NCI-H510A treated with DMSO at 0.1 percent for 48 hours (cell line): ENCODE measurements around the gene PAK1.
"Not testable (repeated sequence)": the region's sequence is repeated elsewhere in the genome, so short reads cannot be mapped to it uniquely, and the experiment has no call there.

Experiments used
- DNase-seq: peaks from one replicate; lab custom pipeline; 2025; lab: John Stamatoyannopoulos, UW

PAK1 gene

DNA sequence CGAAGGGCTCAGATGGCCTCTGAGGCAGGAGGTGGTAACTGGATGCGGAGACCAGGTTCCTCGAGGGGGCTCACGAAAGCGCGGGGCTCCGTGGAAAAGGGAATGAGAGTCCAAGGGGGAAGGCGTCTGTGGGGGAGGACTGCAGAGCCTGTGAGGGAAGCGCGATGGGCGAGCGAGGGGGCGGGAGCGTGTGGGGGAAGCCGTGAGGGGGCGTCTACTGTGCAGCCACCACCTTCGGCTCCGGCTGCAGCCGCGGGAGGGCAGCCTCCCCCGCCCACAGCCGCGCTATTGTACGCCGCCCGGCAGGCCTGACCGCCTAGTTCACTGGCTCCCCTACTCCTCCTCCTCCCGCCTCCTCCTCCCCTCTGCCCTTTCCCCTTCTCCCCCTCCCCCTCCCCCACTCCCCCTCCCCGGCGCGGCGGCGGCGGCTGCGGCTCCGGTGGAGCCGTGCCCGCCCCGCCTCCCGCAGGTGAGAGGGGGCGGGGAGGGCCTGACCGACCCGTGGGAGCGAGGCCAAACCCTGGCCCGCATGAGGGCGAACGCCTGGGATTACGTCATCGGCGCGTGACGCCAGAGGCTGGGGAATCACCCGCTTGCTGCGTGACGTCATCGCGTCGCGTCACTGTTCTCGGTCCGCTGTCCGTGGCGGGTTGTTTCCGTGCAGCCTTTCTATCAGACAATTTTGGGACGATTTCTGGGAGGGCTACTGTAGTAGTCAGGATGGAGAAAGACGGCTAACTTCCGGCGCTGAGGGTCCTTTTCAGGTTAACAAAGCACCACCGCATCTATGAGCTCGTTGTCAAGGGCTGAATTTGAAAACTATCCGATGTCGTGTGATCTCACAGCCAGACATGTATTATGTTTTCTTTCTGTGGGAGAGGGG, at the start of gene PAK1:
PAK1 (minus strand) TSS at position 294 of the 883 bp plus-strand sequence. CDS start 81,574 bp downstream, outside the sequence.
- DNase-seq, result peak; percentile 95

DNA sequence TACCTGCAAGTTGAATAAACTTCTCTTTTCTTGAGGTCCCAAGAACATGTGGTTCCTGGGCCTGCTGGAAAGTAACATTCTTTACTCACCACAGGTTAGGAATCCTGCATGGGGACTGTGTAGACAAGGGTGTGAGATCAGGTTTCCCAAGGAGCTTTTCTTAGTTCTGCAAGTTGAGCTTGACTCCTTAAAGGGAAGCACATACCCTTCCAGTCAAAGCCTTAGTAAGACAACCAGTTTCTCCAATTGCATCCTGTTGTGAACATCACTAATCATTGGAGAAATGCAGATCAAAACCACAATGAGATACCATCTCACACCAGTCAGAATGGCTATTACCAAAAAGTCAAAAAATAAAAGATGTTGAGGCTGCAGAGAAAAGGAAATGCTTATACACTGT, 48.3 kb upstream of the PAK1 start:
- DNase-seq, result no peak

DNA sequence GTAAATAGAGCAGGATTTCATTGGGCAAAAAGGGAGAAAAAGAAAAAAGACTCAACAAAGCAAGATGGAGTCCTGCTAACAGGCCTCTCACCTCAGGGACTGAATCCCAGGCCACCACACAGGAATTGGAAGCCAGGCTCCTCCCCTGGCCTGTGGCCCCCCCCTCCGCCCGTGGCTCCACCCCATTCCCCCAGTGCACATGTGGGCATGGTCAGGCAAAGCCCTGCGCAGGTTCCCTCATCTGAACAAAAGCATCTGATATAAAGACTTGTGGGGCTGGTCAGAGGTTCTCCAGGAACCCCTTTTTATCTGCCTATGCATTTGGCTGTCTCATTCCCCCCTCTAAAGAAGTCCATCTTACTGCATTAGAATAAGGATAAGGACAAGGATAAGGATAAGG, 46.0 kb upstream of the PAK1 start:
- DNase-seq, result no peak

DNA sequence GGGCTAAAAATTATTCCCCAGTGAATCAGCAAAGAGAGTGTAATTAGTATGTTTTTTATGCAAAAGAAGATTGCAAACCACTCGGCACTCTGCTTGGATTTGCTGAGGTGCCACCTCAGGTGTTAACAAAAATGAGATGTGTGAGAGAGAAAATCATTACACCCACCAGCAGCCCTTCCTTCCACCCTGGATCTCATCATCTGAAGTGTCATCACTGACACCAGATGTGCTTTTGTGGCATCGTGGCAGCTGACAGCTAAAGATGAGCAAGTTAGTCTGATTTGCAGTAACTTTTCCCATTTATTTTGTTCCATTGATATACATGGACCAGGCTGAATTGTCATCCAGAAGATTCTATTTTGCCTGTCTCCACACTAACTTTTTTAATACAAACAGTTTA, 44.6 kb upstream of the PAK1 start:
- DNase-seq, result no peak

DNA sequence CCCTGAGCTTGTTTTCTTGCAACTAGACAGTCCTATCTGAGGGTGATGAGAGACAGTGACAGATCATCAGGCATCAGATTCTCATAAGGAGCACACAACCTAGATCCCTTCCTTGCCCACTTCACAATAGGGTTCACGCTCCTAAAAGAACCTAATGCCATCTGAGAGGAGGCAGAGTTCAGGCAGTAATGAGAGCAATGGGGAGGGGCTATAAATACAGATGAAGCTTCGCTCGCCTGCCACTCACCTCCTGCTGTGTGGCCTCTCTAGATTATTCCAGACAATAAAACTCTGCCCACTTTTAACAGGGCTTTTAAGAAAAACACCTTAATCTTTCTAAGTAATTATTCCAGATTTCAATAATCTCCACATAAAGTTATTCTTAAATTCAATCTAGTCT, 43.9 kb upstream of the PAK1 start:
- peak; percentile 20 for DNase-seq

DNA sequence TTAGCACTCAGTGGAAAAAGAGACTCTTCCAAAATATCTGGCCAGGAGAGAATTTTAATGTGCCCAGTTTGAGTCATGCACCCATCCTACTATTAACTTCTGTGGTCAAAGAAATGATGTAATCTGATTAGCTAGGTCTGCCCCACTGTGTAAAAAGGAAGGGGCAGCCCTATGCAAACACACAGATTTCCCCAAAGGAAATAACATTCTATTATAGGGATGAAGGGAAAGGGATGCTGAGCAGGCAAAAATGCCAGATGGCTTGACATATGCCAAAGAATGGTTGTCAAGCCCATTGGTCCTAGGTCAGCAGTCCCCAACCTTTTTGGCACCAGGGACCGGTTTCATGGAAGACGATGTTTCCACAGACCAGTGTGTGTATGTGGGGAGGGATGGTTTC, 43.3 kb upstream of the PAK1 start:
- no peak for DNase-seq

DNA sequence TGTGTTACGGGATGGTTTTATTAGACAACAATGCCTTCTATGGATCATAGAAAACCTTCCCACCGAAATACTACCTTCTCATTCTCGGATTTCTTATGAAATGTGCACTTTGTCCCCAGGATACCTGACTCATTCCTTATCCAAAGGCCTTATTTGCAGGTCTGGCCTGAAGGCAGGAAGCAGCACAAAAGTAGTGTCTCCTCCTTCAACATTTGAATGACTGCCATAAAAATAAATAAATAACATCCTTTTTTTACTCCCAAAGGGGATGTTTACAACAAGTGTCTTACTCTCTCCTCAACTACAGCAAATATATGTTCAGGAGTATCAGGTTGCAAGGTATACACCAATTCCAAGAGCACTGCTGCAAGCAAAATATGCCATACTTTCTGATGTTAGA, 41.6 kb upstream of the PAK1 start:
- DNase-seq, result peak; percentile 74

DNA sequence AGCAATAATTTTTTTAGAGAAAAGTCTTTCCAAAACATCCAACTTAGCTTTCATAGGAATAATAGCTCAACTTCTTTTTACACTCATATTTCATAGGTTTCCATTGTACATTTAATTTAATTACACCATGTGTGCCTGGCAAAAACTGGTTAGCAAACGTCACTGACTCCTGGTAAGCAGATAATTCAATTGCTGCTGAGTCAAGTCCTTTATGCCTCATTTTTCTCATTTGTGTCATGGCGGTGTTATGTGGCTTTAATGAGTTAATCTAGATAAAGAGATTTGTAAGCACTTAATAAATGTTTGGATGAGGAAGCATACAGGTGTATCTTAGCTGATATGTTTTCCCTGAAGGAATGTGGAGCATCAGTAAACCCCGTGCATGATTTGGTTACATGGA, 41.2 kb upstream of the PAK1 start:
- DNase-seq, result no peak

DNA sequence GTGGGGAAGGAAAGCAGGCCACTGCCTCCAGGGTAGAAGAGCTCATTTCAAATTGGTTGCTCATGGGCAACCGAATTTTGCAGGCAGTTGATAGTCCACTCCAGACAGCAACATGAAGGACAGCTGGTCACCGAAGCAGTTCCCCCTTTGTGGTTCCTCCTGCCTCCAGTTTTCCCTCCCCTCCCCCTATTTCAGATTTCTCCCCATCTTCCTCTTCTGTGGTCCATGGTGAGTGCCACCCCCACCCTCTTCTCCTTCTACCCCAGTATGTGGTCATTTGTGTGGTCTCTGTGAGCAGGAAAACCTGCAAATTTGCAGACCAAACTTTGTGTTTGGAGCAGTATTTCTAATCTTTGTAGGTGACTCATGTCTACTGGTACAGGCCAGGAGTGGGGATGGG, 38.2 kb upstream of the PAK1 start:
- no peak for DNase-seq

DNA sequence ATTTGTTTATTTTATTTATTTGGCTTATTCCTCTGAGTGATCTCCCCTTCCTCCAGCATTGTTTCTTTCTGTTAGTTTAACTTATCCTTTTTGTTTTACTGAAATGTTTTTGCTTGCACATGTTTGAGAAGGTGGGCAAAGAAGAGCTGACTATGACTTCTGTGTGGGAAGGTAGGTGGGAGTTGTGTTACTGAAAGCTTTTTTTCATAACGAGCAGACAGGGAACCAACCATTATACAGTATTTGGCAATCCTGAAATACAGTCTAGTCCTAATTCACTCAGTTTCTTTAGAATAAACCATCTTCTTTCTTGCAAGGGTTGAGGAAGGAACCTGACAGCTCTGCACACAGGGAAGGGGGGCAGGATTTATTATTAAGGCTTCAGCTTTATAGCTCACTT, 37.0 kb upstream of the PAK1 start:
- no peak for DNase-seq

DNA sequence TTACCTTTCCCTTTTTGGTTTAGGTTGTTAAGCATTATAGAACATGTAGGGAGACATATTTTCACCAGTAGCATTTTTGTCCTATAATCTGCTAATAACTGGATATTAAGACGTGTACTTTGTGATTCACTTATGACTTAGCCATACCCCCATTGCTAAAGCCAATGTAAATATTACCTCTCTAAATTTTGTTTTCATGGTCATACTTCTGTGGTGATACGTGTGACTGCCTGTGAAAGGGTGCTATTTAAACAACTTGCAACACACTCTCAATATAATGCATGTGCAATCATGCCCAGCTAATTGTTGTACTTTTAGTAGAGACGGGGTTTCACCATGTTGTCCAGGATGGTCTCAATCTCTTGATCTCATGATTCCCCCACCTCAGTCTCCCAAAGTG, 36.2 kb upstream of the PAK1 start:
- DNase-seq, result peak; percentile 63

DNA sequence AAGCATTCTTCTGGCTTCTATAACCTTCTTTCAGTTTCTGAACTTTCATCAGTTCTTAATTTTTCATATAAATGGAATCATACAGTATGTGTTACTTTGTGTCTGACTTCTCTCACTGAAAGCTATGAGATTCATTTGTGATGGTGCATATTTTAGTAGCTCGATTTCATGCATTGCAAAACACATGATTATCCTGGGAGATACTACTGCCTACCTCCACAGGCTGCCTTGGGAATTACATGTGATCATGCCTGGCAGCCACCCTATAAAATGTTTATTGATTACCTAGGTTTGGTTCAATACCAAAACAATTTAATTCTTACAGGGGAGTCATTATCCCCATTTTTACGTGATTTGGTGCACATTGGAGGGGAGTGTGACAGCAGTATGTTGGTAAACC, 34.1 kb upstream of the PAK1 start:
- no peak for DNase-seq

DNA sequence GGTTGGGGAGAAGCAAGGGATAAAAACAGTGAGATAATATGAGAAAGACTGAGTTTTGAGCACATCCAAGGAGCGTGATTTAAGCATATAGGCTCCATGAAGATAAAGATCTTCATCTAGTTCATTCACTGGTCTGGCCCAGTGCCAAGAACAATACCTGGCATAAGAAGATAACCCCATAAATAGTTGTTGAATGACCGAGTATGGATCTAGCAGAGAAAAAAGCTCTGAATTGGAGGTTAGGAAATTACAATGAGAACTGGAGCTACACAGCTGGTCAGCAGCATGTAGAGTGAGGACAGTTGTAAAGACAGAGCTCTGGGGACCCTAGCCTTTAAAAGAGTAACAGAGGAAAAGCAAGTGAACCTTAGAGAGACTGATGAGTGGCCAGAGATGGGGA, 33.0 kb upstream of the PAK1 start:
- peak; percentile 49 for DNase-seq

DNA sequence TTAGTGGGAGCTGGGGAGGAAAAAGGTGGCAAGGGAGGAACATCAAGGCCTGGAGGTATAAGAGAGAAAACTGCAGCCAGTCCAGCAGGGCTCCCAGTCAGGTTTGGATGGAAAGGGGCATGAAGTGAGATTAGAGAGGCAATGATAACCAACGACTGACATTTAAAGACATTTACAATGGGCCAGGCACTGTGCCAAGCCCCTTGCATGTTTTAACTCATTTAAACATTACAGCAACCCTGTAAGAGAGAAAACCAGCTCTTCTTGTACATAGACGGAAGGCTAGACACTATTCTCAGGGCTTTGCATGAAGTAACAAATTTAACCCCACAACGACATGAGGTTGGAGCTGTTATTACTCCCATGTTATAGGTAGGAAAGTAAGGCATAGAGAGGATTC, 32.1 kb upstream of the PAK1 start:
- DNase-seq, result no peak

DNA sequence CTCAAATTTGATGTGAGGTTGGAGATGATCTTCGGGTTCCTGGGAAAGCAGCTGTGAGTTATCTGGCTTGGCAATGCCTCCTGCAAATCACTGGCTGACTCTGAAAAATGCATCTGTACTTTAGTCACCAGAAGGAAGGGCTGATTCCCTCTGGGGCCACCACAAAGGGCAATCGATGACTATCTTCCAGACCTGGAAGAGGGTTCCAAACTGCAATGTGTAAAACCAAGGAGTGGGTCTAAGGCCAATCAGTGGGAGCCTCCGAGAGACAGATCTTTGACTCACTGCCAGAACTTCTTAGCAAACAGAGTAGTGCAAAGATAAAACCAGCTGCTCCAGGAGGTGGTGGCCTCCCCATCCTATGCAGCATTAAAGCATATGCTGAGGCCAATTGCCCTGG, 29.1 kb upstream of the PAK1 start:
- DNase-seq, result no peak

DNA sequence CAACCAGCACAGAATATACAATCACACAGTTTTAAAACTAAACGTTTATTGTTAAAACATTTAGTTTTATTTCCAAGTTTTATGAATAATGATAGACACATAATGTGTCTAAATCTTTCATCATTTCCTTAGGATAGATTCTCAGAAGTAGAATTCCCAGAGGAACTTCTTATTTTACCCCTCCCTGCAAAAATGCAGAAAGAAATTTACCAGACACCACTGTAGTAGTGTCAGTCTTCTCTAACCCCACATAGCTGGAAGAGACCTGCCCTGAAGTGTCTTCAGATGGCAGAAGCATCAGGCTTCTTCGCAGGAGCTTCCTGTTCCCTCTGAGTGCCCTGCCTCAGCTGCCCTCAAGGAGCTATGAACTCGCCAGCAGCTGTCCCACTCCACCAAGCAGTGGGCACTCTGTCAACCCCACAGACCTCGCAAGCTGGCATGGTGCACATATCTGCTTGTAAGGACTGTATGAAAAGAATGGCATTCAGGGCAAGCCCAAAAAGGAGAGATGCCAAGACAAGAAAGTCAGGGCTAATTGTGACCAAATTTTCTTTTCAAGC, 28.5 kb upstream of the PAK1 start:
- DNase-seq, result no peak

DNA sequence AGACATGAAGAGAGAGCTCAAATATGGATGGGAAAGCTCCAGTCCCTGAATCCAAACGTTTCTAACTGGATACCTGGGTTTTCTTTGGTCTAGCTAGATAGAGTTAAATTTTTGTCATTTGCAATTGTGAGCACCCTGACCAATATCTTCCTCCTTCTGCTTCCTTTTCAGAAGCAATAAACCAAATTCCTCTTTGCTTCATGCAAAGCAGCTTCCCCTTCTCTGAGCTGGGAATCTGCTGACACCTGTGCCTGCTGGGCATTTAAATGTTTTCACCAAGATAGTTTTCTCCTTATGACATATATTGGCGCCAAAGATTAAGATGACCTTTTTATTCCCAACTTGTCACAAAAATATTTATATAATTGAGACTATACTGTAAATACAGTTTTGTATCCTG, 27.9 kb upstream of the PAK1 start:
- no peak for DNase-seq

DNA sequence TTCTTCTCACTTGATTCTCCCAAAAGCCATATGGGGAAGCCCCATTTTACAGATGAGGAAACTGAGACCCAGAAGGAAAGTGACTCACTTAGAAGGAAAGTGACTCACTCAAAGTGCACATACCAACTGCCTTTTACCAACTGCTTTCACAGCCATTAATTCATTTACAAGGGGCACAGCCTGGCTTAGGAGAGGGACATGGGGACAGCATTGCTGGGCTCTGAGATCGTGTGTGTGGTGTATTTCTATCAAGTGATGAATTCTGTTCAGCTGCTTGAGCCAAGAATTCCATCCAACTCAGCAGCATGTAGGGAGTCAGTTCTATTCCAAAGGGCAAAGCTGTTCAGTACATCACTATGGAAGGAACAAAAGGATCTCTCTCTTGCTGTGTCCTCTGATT, 23.5 kb upstream of the PAK1 start:
- no peak for DNase-seq

DNA sequence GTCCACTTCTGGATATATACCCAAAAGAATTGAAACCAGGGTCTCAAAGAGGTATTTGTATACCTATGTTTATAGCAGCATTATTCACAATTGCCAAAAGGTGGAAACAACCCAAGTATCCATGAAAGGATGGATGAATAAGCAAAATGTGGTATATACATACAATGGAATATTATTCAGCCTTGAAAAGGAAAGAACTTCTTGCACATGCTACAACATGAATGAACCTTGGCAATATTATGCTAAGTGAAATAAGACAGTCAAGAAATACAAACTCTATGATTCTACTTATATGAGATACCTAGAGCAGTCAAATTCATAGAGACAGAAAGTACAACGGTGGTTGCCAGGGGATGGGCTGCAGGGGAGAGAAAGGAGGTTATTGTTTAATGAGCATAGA, 21.6 kb upstream of the PAK1 start:
- no peak for DNase-seq

DNA sequence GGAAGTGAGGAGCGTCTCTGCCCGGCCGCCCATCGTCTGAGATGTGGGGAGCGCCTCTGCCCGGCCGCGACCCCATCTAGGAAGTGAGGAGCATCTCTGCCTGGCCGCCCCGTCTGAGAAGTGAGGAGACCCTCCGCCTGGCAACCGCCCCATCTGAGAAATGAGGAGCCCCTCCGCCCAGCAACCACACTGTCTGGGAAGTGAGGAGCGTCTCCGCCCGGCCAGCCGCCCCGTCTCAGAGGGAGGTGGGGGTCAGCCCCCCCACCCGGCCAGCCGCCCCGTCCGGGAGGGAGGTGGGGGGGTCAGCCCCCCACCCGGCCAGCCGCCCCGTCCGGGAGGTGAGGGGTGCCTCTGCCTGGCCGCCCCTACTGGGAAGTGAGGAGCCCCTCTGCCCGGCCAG, 16.1 kb upstream of the PAK1 start:
- DNase-seq, result not testable (repeated sequence)

DNA sequence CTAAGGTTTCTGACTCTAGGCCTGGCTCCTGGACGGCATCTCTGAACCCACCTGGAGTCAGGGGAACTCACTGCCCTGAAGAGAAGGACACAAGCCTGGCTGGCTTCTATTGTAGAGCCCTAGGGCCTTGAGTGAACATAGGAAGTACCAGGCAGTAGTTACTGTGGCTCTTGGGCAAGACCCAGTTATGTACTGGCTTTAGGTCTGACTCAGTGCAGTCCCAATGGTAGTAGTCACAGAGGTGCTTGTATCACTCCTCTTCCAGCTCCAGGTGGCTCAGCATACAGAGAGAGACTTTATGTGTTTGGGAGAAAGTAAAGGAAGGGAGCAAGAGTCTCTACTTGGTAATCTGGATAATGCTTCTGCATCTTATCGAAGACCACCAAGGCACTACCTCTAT, 13.9 kb upstream of the PAK1 start:
- no peak for DNase-seq

DNA sequence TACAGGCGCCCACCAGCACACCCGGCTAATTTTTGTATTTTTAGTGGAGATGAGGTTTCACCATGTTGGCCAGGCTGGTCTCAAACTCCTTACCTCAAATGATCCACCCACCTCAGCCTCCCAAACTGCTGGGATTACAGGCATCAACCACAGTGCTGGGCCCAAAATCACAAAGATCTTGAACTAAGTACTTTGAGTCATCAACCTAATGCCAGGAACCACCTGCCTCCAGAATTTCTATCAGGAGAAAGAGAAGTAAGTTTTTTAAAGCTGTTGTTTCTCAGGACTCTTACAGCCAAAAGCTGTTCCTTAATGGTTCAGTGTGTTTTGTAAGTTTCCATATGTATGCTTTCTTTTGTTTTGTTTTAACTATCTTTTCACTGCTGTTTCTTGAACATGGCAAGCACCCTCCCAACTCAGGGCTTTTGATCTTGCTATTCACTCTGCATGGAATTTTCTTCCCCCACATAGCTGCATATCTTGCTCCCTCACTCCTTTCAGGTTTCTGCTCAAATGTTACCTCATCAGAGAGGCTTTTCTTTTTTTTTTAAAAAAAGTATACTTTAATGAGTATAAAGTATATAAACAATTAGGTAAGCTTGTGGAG, 6.0 kb upstream of the PAK1 start:
- DNase-seq, result no peak

DNA sequence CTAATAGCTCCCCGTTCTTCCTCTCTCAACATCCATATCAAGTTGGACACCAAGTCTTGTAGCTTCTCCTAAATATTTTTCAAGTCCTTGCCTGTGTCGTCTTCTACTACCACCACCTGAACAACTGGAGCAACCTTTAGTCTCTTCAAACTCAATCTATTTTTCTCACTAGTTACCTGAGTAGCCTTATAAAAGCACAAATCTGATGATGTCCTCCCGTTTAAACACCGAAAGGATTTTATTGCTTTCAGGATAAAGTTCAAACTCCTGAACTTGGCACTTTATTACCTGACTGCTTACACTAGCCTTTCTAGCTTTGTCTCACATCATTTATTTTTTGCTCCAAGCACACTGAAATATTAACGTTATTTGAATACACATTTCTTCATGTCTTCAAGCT, 1.3 kb upstream of the PAK1 start:
- no peak for DNase-seq

DNA sequence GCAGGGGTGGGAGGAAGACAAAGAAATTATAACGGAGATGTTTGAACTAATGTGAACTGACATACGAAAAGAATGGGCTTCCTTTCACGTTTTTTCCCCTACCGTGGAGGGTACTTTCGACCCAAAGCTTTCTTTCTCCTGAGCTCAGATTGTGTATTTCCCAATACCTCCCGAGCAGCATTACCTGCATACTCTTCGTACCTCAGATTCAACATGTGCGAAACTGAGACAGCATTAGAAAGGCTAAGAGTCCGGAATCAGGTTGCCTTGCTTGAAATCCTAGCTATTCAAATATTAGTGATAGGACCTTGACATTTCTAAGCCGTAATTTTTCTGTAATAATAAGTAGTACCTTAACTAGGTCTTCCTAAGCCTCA, 778 bp upstream of the PAK1 start:
- no peak for DNase-seq
